GM19397 (cell line): Measurements from ENCODE around the gene CDC6.
A peak's percentile ranks its signal among the peaks of the same experiment; 100 is the strongest.
"Not testable (repeated sequence)": the region's sequence is repeated elsewhere in the genome, so short reads cannot be mapped to it uniquely, and the experiment has no call there.

Experiments used
- ATAC-seq: cut with Tn5 transposase; IDR thresholded peaks from one replicate; pipeline ENCODE4 v1.9.1; 2021; ENCODE audit warnings: mild to moderate bottlenecking, moderate library complexity; ENCODE audit not compliant: unreplicated experiment

CDC6 gene

GRCh38 chr17:40286473-40286872 lies 1.2 kb upstream of the CDC6 start:
- no peak for ATAC-seq

GRCh38 chr17:40287159-40287493 lies 553 bp upstream of the CDC6 start:
- ATAC-seq: peak; percentile 1

GRCh38 chr17:40290629-40291280 lies 3.1 kb downstream of the CDC6 start:
- ATAC-seq: no peak

- no peak for ATAC-seq
Observed at GRCh38 chr17:40291281-40291664, 3.6 kb downstream of the CDC6 start.

GRCh38 chr17:40293363-40293762 lies 5.7 kb downstream of the CDC6 start:
- ATAC-seq: no peak

GRCh38 chr17:40295488-40296436 lies 8.1 kb downstream of the CDC6 start:
- ATAC-seq: no peak

- no peak for ATAC-seq
Observed at GRCh38 chr17:40297511-40297910, 9.8 kb downstream of the CDC6 start.

- no peak for ATAC-seq
Observed at GRCh38 chr17:40298726-40299125, 11.0 kb downstream of the CDC6 start.

GRCh38 chr17:40299159-40299757 lies 11.6 kb downstream of the CDC6 start:
- ATAC-seq: not testable (repeated sequence)

- no peak for ATAC-seq
Observed at GRCh38 chr17:40301315-40301714, 13.6 kb downstream of the CDC6 start.

- no peak for ATAC-seq
Observed at GRCh38 chr17:40303009-40303657, 15.5 kb downstream of the CDC6 start.

- ATAC-seq: no peak
Observed at GRCh38 chr17:40303708-40304551, 16.3 kb downstream of the CDC6 start.

GRCh38 chr17:40304552-40304863 lies 16.8 kb downstream of the CDC6 start:
- not testable (repeated sequence) for ATAC-seq

- not testable (repeated sequence) for ATAC-seq
Observed at GRCh38 chr17:40304866-40305265, 17.2 kb downstream of the CDC6 start.

GRCh38 chr17:40306395-40306794 lies 18.7 kb downstream of the CDC6 start:
- ATAC-seq: no peak

GRCh38 chr17:40307001-40307730 lies 19.5 kb downstream of the CDC6 start:
- ATAC-seq: no peak

- no peak for ATAC-seq
Observed at GRCh38 chr17:40307740-40308239, 20.1 kb downstream of the CDC6 start.

GRCh38 chr17:40309031-40309948 lies 21.6 kb downstream of the CDC6 start, which contains the start of gene RARA:
Gene RARA, plus strand, starts transcription at chr17:40309180. Its CDS starts 22,039 bp downstream, at chr17:40331219.
- ATAC-seq: no peak
